Fibroblast of skin of right biceps (primary cell): ENCODE measurements around the gene SCGB3A1.
A peak's percentile ranks its signal among the peaks of the same experiment; 100 is the strongest.

ENCODE experiments used
- DNase-seq: peaks from one replicate; pipeline ENCODE4 v3.0.0-alpha.2; 2013

SCGB3A1 gene

GRCh38 chr5:180583738-180584137 lies 7.6 kb downstream of the SCGB3A1 start:
- DNase-seq, result no peak

GRCh38 chr5:180580681-180581080 lies 10.6 kb downstream of the SCGB3A1 start:
- DNase-seq, result no peak

- DNase-seq, result no peak
Measured at GRCh38 chr5:180575571-180575970, 15.7 kb downstream of the SCGB3A1 start.

- no peak for DNase-seq
Measured at GRCh38 chr5:180568914-180569313, 22.4 kb downstream of the SCGB3A1 start.

GRCh38 chr5:180563994-180564393 lies 27.3 kb downstream of the SCGB3A1 start:
- DNase-seq, result no peak

- no peak for DNase-seq
Measured at GRCh38 chr5:180558232-180558631, 33.1 kb downstream of the SCGB3A1 start.

- peak; percentile 30 for DNase-seq
Measured at GRCh38 chr5:180557217-180557809, 34.0 kb downstream of the SCGB3A1 start.

- peak; percentile 3 for DNase-seq
Measured at GRCh38 chr5:180555168-180555921, 36.0 kb downstream of the SCGB3A1 start.

GRCh38 chr5:180553530-180553929 lies 37.8 kb downstream of the SCGB3A1 start:
- no peak for DNase-seq

GRCh38 chr5:180548563-180548962 lies 42.7 kb downstream of the SCGB3A1 start:
- DNase-seq, result no peak

- DNase-seq, result no peak
Measured at GRCh38 chr5:180545248-180545647, 46.1 kb downstream of the SCGB3A1 start.

GRCh38 chr5:180541710-180542109 lies 49.6 kb downstream of the SCGB3A1 start:
- DNase-seq, result no peak
